Measurements from ENCODE around the gene ZBTB20.

The ZBTB20 gene

GRCh38 chr3:114674036-114674435, 473.1 kb downstream of the ZBTB20 start:
- POLR2A ChIA-PET: no interaction called here
- DNase-seq (ENCODE audit: low read depth, low spot score): peak; percentile 12
- H3K4me3 ChIP-seq (ENCODE audit: low read depth, low read length): no peak overlapping the region
- CTCF ChIA-PET: interaction anchor here (1.6 kb wide), 1 partner anchor 11 kb away, joined by 6 read pairs; no protein-coding TSS in a partner anchor
- TF ChIP-seq, protein P1, sequence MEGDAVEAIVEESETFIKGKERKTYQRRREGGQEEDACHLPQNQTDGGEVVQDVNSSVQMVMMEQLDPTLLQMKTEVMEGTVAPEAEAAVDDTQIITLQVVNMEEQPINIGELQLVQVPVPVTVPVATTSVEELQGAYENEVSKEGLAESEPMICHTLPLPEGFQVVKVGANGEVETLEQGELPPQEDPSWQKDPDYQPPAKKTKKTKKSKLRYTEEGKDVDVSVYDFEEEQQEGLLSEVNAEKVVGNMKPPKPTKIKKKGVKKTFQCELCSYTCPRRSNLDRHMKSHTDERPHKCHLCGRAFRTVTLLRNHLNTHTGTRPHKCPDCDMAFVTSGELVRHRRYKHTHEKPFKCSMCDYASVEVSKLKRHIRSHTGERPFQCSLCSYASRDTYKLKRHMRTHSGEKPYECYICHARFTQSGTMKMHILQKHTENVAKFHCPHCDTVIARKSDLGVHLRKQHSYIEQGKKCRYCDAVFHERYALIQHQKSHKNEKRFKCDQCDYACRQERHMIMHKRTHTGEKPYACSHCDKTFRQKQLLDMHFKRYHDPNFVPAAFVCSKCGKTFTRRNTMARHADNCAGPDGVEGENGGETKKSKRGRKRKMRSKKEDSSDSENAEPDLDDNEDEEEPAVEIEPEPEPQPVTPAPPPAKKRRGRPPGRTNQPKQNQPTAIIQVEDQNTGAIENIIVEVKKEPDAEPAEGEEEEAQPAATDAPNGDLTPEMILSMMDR (IDR thresholded peaks at IDR 0.05; ENCODE audit: insufficient read depth, low read length, missing control alignments): no peak

- ChIA-PET CTCF (interaction anchor here (1.6 kb wide), 1 partner anchor 12 kb away, joined by 6 read pairs; no protein-coding TSS in a partner anchor), POLR2A (no interaction called here)
- DNase-seq (ENCODE audit: low read depth, low spot score): no peak
- H3K4me3 ChIP-seq (ENCODE audit: low read depth, low read length): no peak overlapping the region
- TF ChIP-seq, protein P1 (IDR thresholded peaks at IDR 0.05; ENCODE audit: insufficient read depth, low read length, missing control alignments): no peak
Measured at GRCh38 chr3:114673481-114673880, 473.6 kb downstream of the ZBTB20 start.

DNA sequence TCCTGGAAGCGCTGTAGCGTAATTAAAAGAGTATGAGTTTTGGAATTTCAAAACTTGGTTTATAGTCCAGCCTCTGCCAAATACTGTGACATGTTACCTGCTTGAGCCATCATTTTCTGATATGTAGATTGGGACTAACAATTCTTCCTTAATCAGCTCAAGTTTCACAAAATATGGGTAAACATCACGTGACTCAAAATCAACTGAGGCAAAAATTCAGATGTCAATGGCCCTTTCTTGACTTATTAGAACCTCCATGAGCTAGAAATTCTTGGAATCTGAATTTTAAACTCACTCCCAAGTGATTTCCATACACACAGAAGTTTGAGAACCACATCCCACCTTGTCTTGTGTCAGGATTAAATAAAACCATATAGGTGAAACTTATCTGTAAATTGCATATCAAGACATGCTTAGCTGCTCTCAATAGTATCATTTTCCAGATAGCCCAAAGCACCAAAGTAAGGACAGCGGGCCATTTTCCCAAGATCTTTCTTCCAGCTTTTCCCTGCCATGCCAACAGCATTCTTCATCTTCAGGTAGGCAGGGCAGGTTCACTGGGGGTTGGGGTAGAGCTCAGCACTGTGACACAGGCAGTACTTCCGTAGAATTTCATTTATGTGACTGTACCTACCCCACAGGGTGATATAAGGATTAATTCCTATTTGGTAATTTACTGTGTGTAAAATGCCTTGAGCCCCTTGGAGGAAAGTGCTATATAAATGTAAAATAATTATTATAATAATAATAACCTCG, 474.2 kb downstream of the ZBTB20 start:
- TF ChIP-seq, protein P1 (IDR thresholded peaks at IDR 0.05; ENCODE audit: insufficient read depth, low read length, missing control alignments): no peak
- no peak overlapping the region for H3K4me3 ChIP-seq (ENCODE audit: low read depth, low read length)
- ChIA-PET CTCF (interaction anchor here (1.6 kb wide), 1 partner anchor 12 kb away, joined by 6 read pairs; no protein-coding TSS in a partner anchor), POLR2A (no interaction called here)
- DNase-seq (ENCODE audit: low read depth, low spot score): no peak

- ChIA-PET CTCF (no interaction called here), POLR2A (no interaction called here)
- TF ChIP-seq, protein P1 (IDR thresholded peaks at IDR 0.05; ENCODE audit: insufficient read depth, low read length, missing control alignments): no peak
- DNase-seq (ENCODE audit: low read depth, low spot score): no peak
- H3K4me3 ChIP-seq (ENCODE audit: low read depth, low read length): no peak overlapping the region
Measured at GRCh38 chr3:114671741-114672510, 475.2 kb downstream of the ZBTB20 start.

DNA sequence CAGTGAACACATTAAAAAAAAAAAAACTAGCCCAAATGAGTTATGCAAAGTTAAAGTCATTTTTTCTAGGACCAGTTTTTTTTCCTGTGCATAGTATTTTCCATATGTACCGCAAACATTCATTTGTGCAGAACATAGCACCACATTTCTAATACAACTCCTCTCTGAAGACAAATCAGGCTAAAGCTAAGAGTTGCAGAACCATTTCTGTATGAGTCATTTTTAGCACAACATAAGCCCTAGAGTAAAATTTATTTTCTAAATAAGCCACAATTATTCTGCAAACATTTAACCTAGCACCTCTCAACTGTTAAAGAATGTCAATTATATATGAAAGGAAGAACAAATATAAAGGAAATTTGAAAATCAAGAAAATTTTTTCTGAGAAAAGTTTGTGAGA, 477.5 kb downstream of the ZBTB20 start:
- ChIA-PET CTCF (no interaction called here), POLR2A (no interaction called here)
- no peak overlapping the region for H3K4me3 ChIP-seq (ENCODE audit: low read depth, low read length)
- TF ChIP-seq, protein P1 (IDR thresholded peaks at IDR 0.05; ENCODE audit: insufficient read depth, low read length, missing control alignments): no peak
- no peak for DNase-seq (ENCODE audit: low read depth, low spot score)

- H3K4me3 ChIP-seq (ENCODE audit: low read depth, low read length): no peak overlapping the region
- DNase-seq (ENCODE audit: low read depth, low spot score): no peak
- POLR2A ChIA-PET: no interaction called here
- CTCF ChIA-PET: no interaction called here
- TF ChIP-seq, protein P1 (IDR thresholded peaks at IDR 0.05; ENCODE audit: insufficient read depth, low read length, missing control alignments): no peak
Measured at GRCh38 chr3:114668099-114668498, 479.0 kb downstream of the ZBTB20 start.

Measured in AG04449 (cell line).